ENCODE measurements around the gene GREM2.

GREM2 gene

DNA sequence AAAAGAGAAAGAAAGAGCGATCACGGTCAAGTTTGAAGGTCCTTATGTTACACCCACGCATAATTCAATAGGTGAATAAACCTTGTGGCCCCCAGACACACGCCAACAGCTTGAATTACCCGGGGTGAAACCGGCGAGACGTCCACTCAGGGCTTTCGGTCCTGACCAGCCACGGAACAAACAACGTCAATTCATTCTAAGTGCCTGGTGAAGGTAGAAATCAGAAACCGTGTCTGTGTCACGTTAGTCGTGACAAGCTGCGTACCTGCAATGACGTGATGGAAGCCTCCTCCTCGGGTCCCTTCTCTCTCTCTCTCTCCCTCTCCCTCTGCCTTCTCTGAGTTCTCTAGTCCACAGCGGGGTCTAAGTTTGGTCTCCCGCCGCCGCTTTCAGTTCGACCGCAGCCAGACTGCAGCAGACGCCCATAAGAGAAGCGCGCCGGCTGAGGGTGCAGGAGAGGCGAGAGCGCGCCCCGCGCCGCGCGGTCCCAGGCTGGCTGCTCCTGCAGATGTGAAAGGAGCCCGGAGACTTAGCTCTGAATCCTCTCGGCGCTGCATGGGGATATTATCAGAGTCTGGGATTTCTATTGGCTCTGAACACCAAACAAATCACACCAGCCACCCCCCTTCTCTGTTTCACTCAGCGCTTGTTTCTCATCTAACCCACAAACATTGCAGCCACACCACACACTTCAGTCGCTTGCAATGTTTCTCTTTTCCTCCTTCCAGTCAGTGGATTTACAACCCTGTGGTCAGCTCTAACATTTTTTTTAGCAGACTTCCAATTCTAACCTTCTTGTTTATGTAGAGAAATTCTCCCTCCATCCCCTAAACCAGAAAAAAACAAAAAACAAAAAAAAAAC is at the start of gene GREM2:
GREM2 (minus strand) TSS at position 537 of the 862 bp plus-strand sequence. CDS start 118,680 bp downstream, outside the sequence.
- DNase-seq: peak; percentile 61

- DNase-seq: no peak
Observed at GRCh38 chr1:240658312-240658960, 46.5 kb upstream of the GREM2 start.

DNA sequence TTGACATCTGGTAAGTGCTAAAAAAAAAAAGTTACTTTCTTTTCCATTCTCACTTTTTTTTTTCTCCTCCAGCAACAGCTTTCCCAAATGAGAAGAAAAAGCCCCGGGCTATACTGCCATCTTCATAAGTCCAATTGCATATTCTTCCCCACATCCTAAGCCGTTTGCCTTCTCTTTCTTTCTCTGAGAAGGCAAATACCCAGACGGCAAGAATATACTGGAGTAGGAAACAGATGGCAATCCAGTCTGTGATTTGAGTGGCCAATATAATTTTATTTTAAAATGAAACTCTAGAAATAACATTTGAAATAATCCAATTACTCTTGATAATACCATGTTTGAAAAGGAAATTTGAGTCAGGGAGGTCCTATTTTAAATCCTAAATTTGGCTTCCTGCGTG is 44.6 kb upstream of the GREM2 start:
- no peak for DNase-seq

DNA sequence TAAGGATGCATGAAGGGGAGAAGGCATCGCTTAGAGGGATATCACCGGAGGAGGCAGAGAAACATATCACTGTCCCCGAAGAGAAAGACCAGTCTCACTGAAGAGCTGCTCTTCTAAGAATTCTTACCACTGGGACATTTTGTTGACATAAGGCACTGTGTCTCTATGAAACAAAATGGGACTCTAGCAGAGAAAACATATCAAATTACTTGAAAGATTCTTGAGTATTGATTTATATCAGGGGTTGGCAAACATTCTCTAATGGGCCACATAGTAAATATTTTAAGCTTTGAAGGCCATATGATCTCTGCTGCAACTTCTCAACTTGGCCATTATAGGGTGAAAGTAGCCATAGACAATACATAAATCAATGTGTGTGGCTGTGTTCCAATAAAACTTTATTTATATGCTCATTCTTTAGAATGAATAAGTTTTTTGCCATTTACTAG is 41.0 kb upstream of the GREM2 start:
- DNase-seq: no peak

DNA sequence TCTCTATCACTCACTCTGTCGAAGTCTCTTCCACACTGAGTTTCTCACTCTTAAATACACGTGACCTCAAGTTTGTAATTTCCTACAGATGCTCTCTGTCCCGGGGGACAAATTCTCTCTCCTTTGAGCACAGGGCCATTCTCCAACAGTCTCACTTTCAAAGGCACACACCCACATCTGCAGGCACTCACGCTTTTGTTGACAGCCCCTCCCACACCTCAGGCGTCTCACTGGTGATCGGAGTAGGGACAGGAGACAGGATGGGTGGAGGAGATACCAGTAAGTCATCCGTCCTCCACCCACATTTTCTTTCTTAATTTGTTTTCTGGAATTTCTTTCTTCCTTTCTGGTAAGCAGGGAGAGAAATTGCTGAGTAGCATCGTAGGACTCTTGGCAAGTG is 40.6 kb upstream of the GREM2 start:
- no peak for DNase-seq

GRCh38 chr1:240650877-240651276 is 38.9 kb upstream of the GREM2 start:
- DNase-seq: no peak

DNA sequence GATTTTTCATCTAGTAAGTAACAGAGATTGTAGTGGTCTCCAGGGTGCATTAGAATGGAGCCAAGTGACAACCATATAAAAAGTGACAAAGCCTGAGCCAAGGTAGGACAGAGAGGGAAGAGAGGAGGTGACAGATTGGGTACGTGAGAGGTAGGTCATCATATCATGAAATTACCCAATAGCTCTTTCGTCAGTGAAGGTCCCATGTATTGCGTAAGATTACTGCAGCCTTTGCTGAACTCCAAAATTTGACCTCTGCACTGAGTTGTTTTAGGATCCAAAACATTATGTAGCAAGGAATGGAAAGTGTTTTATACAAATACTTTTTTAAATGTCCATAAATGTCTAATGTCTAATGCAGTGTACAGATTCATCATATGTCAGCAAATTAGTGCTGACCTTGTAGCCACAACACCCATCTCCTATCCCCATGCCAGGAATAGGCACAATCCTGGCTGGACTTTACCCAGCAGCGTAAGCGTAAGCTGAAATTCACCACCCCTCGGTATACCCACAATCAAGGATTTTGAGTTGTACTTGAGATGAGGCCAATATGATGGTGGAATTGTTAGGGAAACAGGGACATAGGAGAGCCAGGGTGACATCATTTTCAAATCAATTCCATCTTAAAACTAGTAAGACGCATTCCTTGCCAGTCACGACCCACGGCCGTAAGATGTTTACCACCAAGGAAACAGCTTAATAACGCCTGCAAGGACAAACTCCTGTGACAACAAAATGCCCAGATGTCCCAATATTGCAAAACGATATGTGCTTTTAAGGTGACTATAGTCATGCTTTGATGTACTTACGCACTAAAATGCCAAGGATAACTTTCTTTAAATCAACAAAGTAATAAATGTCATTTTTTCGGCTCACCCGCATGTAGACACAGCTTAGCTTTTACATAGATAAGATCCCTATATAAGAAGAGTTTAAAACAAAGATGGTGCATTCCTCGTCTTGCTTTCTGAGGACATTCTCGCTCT is 38.1 kb upstream of the GREM2 start:
- no peak for DNase-seq

DNA sequence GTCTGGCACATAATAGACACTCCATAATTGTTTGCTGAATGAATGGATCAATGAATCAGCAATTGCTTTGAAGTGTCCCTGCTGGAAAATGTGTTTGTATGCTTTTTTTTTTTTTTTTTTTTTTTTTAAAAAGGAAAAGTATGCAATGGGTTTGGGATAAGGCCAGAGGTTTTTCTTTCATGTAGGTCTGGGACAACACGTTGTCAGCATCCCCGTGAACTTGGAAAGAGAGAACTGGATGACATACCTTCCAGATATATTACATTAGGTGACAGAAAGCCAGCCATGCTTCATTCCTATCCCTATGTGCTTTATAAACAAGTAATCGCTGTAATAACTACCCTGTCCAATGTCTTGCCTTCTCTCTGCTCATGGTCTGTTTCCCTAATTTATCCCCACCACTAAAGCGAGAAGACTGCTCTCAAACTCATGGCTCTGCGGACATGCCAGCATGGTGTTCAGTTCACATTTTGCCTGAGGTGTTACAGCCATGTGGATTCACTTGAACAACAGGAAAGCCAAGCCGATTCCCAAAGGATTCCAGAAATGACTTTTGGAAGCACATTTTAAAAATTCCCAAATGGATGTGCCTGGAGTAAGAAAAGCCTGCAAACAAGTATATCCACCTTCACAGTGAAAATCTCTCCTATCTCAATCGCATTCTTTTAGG is 34.8 kb upstream of the GREM2 start:
- no peak for DNase-seq

GRCh38 chr1:240644732-240645131 is 32.8 kb upstream of the GREM2 start:
- no peak for DNase-seq

DNA sequence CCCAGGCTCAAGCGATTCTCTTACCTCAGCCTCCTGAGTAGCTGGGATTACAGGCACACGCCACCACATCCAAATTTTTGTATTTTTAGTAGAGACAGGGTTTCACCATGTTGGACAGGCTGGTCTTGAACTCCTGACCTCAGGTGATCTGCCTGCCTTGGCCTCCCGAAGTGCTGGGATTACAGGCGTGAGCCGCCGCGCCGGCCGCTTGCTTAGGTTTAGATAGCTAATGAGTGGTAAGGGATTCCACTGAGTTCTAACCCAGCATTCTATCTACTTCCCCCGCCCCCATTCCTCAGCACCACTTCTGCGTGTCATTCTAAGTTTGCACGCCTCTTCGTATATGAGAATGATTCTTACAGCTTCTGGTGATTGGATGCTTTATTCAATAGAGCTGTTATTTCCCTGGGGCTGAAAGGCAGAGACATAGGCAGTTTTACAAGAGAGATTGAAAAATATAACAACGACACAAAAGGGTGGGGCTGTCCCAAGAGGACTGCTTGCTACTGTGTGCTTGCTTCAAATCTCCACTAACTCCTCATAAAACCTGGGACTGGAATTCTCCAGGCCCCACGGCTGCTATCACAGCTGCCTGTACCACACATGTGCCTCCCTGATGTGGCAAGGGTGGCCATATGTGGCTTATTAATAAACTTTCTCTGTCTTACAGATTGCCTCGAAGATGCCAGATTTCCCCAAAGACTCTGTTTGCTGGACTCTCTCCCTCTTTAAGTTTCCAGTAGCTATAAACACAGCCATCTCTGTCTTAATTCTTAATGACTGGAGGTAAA is 23.7 kb upstream of the GREM2 start:
- DNase-seq: no peak

GRCh38 chr1:240630409-240630808 is 18.5 kb upstream of the GREM2 start:
- DNase-seq: no peak

DNA sequence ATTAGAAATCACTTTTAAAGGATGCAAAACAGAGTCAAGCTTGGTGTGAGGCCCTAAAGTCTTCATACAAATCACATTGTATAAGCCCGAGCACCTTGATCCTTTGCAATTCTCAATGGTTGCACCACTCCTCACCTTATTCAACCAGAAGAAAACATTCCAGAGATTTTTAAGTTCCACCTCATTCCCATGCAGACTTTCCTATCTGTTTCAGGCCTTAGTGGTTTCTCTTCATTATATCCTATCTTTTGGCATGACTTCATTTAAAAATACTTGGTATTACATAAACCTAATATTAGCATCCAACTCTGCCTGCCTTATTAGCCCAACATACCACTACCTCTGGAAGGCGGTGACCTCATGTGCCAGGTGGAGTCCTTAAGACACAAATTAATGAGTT is 9.3 kb upstream of the GREM2 start:
- no peak for DNase-seq

DNA sequence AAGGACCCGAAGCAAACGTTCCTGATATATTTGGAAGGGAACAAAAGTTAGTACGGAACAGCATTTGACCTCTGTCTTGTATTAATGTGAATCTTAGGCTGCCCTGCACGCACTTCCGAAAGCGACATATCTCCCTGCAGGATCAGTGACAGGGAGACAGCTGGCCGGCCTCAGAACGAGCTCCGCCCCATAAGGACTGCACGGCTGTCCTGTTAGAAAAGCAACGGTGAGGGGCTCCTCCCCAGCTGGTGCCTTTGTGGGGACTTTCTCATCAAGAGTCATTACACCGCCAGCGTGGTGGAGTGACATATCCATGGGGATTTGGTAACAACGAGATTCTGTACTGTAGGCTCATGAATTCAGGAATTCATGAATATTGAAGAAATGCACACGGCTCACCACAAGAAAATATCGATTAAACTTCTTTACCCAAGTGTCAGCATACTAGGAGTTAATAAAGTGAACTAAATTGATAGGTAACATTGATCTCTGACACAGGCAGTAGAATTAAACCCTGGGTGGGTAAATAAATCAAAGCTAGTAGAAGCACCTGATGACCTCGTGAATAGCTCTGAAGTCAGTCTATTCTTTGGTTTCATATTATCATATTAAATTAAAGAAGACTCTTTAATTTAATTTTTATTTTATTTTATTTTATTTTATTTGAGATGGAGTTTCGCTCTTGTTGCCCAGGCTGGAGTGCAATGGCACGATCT is 8.1 kb upstream of the GREM2 start:
- no peak for DNase-seq

GRCh38 chr1:240619357-240619756 is 7.4 kb upstream of the GREM2 start:
- DNase-seq: no peak

- no peak for DNase-seq
Observed at GRCh38 chr1:240618946-240619345, 7.0 kb upstream of the GREM2 start.

- no peak for DNase-seq
Observed at GRCh38 chr1:240616018-240616417, 4.1 kb upstream of the GREM2 start.

- no peak for DNase-seq
Observed at GRCh38 chr1:240613356-240614142, 1.6 kb upstream of the GREM2 start.

DNA sequence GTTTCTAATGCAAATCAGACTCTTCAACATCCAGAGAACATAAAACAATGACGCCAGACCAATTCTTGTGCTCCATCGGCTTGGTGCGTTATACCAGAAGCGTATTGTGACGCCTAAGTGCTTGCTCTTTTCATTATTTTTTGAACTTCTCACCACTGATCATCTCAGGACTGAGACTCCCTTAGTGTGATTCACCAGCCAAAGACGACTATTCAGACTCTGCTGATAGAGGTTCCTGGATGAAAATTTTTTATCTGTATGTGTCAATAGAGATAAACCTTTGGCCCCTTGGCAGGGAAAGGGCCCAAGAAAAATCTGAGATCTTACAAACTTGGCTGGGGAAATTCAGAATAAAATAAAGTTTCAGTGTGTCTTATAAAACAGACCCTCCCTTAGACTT is 856 bp upstream of the GREM2 start:
- no peak for DNase-seq

- DNase-seq: no peak
Observed at GRCh38 chr1:240611228-240611618, 732 bp downstream of the GREM2 start.

DNA sequence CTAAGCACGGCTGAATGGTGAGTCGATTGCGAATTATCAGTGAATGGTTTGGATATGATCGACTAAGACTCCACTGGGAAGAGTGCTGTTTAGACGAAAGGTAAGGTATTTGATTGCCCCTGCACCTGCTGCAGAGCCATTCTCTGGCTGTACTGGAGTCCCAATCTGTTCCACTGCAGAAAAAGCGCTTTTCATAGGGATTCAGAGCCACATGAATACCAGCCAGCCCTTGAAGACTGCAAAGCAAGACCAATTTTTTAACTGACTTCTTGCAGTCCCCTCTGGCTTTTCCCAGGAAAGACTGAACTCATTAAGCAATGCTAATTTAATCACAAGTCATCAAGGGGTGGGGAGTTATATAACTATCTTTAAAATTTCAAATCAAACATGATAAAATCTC is 1.3 kb downstream of the GREM2 start:
- DNase-seq: no peak

All from activated CD4-positive, alpha-beta T cell treated with anti-CD3 and anti-CD28 coated beads for 48 hours (primary cell).